Medulla oblongata (tissue), 1 donor: ENCODE measurements around the gene HINT3.
"Not testable (repeated sequence)": the region's sequence is repeated elsewhere in the genome, so short reads cannot be mapped to it uniquely, and the experiment has no call there.

Source experiments
- DNase-seq: peaks from one replicate; pipeline ENCODE4 v3.0.0-alpha.2; 2015; ENCODE audit errors: extremely low spot score

The HINT3 gene

DNA sequence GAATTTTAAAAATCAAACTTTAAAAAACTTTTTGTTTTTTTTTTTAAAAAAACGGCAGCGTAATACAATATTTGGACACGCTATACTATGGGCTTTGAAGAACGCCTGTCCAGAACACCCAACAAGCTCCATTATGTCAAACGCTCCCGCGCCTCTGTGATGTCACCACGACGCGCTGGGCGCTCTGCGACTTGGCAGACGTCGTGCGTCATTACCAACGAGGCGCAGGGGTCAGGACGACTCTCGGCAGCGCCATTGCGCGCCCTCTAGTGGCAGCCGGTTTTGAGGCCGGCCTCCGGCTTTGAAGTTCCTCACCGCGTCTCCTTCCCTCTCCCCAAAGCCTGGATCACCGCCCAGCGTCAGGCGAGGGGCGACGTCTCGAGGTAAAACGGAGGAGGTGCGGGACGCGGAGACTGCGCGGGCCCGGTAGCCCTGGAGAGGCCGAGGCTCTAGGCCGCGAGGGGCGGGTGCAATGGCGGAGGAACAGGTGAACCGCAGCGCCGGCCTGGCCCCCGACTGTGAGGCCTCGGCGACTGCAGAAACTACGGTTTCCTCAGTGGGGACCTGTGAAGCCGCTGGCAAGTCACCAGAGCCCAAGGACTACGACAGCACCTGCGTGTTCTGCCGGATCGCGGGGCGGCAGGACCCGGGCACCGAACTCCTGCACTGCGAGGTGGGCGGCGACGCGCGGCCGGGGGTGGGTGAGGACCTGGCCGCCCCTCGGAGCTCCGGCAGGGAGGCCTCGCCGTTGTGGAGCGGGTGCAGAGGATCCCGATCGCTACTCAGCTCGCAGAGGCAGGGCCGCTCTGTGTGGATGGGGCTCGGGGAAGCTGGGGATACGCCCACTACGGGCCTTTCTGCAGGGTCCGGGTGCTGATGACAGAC lies at the start of gene HINT3:
HINT3 (plus strand) TSS at position 265 of the 885 bp plus-strand sequence; CDS start at position 473, 208 bp downstream.
- DNase-seq: peak; percentile 98

DNA sequence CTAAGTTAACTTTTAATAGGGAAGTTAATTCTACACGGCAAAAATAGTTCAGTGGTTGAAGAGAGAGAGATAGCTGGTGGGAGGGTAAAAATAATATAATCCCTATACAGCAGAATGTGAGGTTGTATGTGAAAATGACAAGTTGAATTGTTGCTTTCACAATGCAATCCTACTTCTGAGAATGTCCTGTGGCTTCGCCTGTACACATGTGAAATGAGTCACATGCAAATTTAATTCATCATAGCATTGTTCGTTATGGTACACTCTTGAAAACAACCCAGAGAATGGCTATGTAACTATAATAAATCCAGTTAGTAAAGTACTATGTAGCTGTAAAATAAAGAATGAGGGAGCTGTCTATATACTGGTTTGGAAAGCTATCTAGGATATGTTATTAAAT lies 46.0 kb upstream of the HINT3 start:
- DNase-seq: no peak

DNA sequence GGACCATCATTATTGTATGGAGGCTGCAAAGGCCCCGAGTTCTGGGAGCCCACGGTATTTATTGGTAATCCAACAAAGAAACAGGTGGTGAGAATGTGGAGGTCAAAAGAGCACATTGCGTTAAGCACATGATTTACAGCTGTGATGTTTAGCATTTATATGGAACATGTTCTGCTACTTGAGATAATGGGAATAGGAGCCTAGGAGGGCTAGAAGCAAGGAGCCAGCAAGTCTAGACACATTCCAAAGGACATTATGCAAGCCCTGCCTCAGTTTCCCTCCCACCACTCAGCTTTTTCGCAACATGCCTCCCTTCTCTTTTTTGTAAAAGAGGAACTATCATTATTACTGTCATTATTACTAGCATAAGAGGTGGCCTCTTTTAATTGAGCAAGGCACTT lies 45.5 kb upstream of the HINT3 start:
- DNase-seq: not testable (repeated sequence)

DNA sequence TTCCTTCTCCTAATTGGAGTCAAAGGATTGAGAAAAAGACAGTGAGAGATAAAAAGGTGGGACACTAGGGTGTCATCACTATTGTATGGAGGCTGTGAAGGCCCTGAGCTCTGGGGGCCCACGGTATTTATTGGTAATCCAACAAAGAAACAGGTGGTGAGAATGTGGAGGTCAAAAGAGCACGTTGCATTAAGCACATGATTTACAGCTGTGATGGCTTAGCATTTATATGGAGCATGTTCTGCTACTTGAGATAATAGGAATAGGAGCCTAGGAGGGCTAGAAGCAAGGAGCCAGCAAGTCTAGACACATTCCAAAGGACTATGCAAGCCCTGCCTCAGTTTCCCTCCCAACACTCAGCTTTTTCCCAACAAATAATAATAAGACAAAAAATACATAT lies 44.1 kb upstream of the HINT3 start:
- DNase-seq: not testable (repeated sequence)

DNA sequence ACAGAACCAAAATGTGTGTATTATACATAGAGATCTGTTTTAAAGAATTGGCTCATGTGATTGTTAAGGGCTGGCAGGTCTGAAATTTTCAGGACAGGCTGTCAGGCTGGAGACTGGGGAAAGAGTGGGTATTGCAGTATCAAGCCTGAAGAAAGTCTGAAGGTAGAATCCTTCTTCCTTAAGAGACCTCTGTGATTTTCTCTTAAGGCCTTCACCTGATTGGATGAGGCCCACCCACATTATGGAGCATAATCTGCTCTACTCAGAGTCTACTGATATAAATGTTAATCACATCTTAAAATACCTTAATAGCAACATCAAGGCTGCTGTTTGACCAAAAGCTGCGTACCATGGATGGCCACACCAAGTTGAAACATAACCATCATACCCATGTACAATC lies 43.4 kb upstream of the HINT3 start:
- DNase-seq: no peak

DNA sequence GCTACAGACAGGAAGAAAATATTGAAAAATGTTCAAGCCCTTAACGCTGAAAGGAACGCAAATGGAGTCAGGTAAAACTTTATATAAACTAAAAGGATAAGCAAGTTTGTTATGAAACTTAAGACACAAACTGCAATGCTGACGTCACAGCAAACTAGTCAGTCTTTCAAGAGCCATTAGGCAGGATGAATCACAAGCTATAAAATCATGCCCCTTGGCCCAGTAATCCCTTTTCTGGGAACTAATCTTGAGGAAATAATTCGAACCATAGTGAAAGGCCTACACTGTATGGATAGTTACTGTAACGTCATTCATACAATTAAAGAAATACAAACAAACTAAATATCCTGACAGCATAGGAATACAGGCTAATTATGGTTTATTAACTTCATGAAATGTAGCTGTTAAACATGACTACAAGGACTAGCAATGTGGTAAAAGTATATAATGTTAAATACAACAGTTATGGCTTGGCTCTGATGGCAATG lies 42.7 kb upstream of the HINT3 start:
- no peak for DNase-seq

DNA sequence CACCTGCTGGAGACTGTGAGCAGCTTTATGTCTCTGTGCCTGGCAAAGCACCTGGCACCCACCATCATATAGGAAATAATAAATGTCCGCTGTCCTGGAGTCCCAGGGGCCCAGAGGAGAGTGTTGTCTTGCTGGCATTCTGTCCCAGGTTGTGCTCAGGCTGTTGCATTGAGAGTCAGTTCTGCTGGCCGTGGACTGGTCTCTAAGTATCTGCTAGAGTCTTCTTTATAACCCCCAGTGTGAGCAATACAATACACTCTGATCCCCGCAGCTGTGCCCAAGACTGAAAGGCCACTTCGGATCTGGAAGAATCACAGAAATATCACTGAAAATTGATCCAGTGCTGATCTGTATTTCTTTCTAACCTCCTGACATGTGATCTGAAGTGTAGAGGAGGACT lies 38.3 kb upstream of the HINT3 start:
- no peak for DNase-seq

DNA sequence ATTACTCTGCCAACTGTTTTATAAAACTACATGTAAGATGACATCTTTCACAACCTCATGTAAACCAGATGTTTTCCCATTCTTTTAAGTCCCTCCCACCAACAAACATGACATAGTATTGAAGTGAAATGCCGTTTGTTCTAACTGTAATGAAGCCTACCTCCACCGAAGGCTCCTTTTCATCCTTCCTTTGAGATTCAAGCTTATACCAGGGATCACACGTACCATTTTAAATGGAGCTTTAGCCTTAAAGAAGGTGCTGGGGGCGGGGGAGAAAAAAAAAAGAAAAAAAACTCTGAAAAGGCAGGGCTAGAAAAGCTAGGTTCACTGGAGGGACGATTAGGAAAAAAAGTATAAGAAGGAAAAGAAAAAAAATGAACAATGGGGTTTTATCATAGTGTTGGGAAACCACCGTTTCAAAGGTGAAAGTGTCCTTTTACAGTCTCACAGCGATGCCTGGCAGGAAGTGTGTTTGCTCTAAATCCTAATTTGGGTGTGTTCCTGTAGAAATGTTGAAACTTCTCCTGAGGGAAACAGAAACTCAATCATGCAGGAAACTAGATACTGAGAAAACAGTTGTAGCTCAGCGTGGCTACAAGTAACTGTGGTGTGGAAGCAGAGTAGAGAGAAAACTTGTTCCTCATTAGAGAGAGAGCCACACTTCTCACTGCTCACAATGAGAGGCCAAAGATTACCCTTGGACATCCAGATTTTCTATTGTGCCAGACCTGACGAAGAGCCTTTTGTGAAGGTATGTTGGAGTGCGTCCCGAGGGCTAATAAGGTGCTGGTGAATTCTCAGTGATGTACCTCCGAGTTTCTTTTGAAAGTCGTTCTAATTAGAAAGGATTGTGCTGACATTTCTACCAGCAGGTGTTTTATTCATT lies 37.6 kb upstream of the HINT3 start:
- peak; percentile 61 for DNase-seq

DNA sequence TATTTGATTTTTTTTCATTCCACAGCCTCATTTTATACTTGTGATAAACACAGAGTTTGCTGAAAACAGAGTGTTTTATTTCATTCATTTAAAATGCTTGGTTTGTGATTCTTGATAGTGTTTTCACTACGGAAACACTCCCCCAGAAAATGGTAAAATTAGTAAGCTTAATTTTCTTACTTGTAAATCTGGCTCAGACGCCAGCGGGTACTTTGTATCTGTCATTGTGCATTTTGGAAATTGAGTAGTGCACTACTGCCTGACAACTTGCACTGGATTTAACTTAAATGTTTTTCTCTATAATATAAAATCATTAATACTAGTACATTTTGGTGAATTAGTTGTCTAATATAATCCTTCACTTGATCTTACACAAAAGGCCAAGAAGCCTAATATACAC lies 37.0 kb upstream of the HINT3 start:
- no peak for DNase-seq

DNA sequence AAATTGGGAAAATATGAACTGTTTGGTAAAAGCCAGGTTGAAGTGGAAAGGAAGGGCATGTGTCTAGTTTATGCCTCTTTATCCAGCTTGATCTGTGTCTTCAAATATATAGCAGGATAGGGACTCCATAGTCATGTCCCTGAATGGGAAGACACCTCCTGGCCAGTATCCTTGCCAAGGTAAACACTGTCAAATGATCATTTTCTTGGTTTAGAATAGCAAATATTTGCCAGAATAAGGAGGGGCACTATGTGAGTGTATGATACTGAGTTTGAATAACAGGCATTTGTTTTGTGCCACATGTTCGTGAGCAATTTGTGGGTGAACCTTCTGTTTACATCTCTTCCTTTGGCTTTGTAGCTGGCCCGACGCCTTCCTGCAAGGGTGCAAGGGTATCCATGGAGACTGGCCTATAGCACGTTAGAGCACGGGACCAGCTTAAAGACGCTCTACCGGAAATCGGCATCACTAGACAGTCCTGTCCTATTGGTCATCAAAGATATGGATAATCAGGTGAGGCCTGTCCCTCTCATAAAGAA lies 34.2 kb upstream of the HINT3 start:
- no peak for DNase-seq

DNA sequence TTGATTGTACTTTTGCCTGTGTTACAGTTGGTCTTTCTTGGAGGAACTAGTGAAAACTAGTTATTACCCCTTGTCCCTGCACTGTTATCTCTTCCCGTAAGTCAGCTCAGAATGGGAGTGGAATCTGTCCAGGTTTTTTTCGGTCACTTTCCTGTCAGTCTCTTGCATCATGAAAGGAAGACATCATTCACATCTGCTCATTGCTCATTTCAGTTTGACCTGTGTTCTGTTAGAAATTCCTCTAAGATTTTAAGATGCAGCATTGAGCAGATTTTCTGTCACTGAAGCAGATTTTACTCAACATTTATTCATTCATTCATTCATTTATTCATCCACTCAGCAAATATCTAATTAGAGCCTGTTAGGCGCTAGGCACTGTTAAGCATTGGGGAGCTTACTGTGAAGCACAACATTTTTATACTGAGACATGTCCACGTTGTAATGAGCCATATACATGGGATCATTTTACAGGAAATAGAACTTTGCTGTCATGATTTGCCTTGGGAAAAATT lies 33.1 kb upstream of the HINT3 start:
- no peak for DNase-seq

DNA sequence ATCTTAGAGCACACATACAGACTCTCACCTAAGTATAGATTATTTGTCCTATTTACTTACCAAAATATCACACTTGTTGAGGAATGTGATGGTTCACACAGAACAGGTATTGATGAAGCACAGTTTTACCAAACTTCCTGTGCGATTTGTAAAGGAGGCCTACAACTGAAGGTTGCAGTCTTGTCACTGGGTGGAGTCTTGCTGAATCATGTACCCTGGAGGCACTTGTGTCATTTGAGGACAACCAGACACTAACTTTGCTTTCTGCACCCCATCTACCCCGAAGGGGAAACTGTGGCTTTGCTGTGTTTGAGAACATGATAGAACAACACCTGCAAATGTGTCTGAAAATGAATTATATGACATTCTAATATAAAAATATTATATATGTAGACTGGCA lies 32.4 kb upstream of the HINT3 start:
- no peak for DNase-seq

DNA sequence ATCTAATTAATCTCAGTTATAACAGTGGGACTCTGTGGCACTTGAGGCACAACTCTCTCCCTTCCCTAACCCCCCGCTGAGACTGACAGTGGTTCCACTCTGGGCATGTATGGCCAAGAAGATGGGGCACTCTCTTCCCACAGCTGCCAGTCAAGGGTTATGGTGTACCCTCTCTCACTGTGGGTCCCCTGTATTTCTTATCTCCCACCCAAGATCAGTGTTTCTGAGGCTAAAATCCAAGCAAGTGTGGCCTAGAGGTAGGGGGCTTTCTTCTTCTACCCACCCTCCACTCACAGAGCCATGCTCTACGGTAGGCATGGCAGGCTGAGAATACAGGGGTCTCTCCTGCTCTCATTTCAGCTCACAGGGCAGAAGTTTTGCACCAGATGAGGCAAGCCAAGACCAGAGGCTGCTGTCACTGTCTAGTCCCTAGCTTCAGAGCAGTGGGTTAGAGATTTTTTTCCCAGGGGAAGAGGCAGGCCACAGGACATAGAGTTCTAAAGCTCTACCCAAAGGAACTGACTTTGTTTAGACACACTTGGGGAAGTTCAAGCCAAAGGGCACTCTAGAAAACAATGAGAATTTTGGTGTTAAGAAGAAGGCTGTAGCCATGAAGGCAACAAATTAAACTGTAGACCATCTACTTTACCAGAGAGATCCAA lies 31.7 kb upstream of the HINT3 start:
- DNase-seq: no peak

DNA sequence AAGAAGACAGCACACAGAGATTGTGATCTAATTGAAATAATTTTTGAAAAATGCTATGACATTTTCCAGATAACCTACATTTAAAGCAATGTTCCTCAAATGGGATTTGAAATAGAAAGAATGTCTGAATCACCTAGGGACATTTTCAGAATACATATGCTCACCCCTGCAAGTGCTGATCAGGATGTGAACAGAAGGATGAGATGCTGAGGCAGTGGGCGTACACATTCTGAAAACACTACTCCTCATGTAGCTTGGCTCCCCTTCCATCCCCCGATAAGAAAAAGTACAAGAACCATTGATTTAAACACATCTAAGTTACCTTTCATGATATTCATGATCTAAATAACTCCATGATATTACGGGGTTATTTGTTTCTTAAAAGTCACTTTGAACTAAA lies 29.9 kb upstream of the HINT3 start:
- no peak for DNase-seq

DNA sequence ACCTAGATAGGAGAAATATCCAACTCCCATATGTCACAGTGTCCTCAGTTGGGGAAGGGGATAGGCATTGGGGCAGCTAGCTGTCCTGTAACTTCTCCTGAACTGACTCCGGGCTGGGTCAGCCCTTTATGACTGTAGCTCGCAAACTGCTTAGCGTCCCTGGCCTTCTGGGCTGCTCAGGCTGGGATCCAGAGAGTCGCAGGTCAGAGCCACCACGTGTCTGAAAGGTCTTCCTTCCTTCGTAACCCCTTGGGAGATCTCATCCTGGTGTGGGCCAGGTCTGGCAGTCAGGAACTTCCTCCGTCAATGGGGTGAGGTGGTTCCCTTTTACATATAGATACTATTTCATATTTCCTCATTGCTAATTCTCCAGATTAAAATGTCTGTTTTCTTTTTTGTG lies 28.8 kb upstream of the HINT3 start:
- no peak for DNase-seq

DNA sequence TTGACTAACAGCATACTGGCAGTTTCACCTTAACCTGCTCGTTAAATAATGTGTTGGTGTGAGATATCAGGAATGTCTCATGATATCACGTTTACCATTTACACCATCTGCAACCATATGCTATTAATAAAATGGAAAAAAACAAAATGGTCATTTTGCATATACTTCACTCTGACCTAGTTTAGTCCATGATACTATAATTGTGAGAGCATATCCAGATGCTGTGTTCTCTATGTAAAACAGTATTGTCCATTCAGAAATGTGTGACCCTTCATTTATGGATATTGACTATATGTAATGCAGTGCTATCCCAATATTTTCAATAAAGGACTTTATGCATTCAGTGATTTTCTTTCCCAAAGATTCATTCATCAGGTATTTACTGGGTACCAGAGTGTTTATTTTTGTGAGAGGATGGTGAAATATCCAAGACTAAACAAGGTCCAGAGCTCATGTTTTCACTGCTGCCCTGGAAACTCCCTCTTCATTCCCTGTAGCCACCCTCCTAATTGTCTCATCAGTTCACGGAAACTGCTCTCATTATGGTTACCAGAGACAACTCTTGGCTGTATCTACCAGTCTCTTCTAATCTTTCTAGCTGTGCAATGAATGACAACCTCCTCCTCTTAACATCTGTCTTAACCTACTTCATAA lies 25.7 kb upstream of the HINT3 start:
- DNase-seq: no peak

DNA sequence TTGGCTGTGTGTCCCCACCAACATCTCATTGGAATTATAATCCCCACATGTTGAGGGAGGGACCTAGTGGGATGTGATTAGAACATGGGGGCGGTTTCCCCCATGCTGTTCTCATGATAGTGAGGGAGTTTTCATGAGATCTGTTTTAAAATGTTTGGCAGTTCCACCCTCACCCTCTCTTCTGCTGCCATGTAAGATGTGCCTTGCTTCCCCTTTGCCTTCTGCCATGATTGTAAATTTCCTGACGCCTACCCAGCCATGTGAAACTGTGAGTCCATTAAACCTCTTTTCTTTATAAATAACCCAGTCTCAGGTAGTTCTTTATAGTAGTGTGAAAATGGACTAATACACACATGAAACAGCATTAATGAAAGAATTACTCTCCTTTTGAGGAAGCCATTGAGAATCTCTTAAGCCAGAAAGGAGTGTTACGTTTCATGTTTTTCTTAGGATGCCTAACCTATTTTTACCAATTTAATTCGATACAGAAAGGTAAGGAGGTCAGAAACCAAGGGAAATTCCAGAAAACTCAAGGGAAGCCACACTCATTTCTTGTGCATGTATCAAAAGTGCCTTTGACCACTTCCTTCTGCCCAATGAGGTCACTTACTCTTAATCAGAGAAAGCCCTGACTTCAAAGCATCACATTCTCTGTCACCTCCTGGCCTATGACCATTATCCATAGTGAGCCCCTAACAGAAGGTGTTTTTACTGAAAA lies 24.7 kb upstream of the HINT3 start:
- DNase-seq: no peak

DNA sequence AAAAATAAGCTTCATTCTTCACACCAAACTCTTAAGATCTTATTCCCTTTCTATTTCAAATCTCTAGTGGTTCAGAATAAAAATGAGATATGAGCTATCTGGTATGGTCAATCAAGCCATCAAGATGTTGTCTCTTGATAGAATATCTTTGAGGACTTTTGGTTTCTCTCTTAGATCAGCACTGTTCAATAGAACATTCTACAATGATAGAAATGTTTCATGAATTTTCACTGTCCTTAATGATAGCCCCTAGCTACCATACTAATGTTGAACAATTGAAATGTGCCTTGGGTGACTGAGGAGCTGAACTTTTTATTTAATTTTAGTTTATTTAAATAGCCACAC lies 24.1 kb upstream of the HINT3 start:
- DNase-seq: no peak

DNA sequence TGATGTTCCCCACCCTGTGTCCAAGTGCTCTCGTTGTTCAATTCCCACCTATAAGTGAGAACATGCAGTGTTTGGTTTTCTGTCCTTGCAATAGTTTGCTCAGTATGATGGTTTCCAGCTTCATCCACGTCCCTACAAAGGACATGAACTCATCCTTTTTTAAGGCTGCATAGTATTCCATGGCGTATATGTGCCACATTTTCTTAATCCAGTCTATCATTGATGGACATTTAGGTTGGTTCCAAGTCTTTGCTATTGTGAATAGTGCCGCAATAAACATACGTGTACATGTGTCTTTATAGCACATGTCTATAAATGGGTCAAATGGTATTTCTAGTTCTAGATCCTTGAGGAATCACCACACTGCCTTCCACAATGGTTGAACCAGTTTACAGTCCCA lies 21.1 kb upstream of the HINT3 start:
- DNase-seq: not testable (repeated sequence)

DNA sequence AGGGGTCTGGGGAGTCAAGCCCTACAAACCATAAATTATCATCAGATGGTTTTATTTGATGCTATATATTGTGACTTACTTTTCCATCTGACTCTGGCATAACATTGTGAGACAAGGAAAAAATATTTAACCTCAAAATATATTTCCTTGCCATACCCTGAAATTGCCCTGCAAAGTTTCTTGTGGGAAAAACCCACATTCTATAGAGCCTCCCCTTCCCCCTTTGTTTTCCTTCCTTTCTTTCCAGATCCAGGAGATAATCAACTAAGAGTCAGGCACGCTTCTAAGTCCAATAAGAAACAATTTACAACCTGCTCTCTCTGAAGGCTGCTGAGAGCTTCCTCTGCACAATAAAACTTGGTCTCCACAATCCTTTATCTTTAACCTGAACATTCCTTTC lies 17.5 kb upstream of the HINT3 start:
- no peak for DNase-seq

DNA sequence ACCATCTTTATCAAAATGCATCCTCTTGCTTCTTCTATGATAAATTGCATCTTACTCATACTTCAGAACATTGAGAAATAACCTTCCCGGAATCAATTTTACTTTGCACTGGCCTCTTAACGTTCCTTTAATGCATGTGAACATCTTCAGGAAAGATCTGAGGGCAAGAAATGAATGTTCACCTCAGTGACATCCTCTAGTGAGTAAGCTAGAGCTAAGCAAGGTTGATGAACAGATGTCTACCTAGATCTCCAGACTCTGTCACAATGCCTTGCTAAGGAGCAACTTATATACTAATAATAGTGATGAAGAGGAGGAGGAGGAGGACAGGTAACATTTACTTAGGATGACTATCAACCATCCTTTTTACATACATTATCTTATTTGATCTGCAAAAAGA lies 16.8 kb upstream of the HINT3 start:
- no peak for DNase-seq
